ENCODE measurements around the gene NRP2.

The NRP2 gene

GRCh38 chr2:205659922-205660321, 22.4 kb upstream of the NRP2 start:
- DNase-seq, result no peak

- no peak for DNase-seq
These were observed 21.7 kb upstream of the NRP2 start for GRCh38 chr2:205660521-205661124.

GRCh38 chr2:205661281-205661680, 21.0 kb upstream of the NRP2 start:
- DNase-seq, result no peak

- DNase-seq, result no peak
These were observed 19.9 kb upstream of the NRP2 start for GRCh38 chr2:205662206-205662965.

GRCh38 chr2:205665791-205666190, 16.5 kb upstream of the NRP2 start:
- DNase-seq, result no peak

- DNase-seq, result no peak
These were observed 12.0 kb upstream of the NRP2 start for GRCh38 chr2:205670292-205670691.

- DNase-seq, result no peak
These were observed 9.0 kb upstream of the NRP2 start for GRCh38 chr2:205673312-205673711.

GRCh38 chr2:205675861-205676516, 6.3 kb upstream of the NRP2 start:
- DNase-seq, result peak; percentile 70

GRCh38 chr2:205678541-205679142, 3.7 kb upstream of the NRP2 start:
- no peak for DNase-seq

GRCh38 chr2:205679410-205680009, 2.8 kb upstream of the NRP2 start:
- no peak for DNase-seq

- peak; percentile 87 for DNase-seq
These were observed 2.2 kb upstream of the NRP2 start for GRCh38 chr2:205680067-205680466.

GRCh38 chr2:205680903-205681302, 1.4 kb upstream of the NRP2 start:
- DNase-seq, result no peak

- DNase-seq, result no peak
These were observed 681 bp upstream of the NRP2 start for GRCh38 chr2:205681401-205682238.

- no peak for DNase-seq
These were observed 735 bp downstream of the NRP2 start for GRCh38 chr2:205682971-205683501.

- DNase-seq, result no peak
These were observed 1.4 kb downstream of the NRP2 start for GRCh38 chr2:205683502-205684367.

GRCh38 chr2:205684871-205685313, 2.6 kb downstream of the NRP2 start:
- no peak for DNase-seq

- no peak for DNase-seq
These were observed 3.2 kb downstream of the NRP2 start for GRCh38 chr2:205685314-205686055.

- DNase-seq, result no peak
These were observed 3.9 kb downstream of the NRP2 start for GRCh38 chr2:205686056-205686782.
